Activated CD8-positive, alpha-beta memory T cell treated with anti-CD3 and anti-CD28 coated beads, Interleukin-2, amount 10 ng/mL, durations not matched to agents 7 days and 5 days (primary cell): ENCODE data around the gene TDP1. TPM values are rescaled to one million over a fixed set of nuclear protein-coding genes. Genes with fewer than 3 reads are reported as not detected.
A peak's percentile ranks its signal among the peaks of the same experiment; 100 is the strongest.

Experiments used
- ATAC-seq: fragments of 150-1000 bp; cut with Tn5 transposase; one replicate; pipeline ENCODE4 v1.10.0; 2021; ENCODE audit warnings: moderate library complexity
- CTCF ChIA-PET: fragments of 350-600 bp; sonication (Branson Sonifier 250); formaldehyde crosslinking; loops from one replicate; lab custom pipeline; 2021; ENCODE audit warnings: antibody characterized with exemption; lab: Charles Lee
- DNase-seq: peaks from one replicate; pipeline ENCODE4 v3.0.0-alpha.2; 2020
- H3K27ac Mint-ChIP-seq: one replicate; pipeline ENCODE4 v1.8.0; 2021; ENCODE audit warnings: mild to moderate bottlenecking, mixed read lengths
- H3K27me3 Mint-ChIP-seq: one replicate; pipeline ENCODE4 v1.8.0; 2021; ENCODE audit warnings: mixed read lengths
- H3K36me3 Mint-ChIP-seq: one replicate; pipeline ENCODE4 v1.8.0; 2021; ENCODE audit warnings: mild to moderate bottlenecking, mixed read lengths
- H3K4me1 Mint-ChIP-seq: one replicate; pipeline ENCODE4 v1.8.0; 2021; ENCODE audit warnings: mixed read lengths
- H3K4me3 Mint-ChIP-seq: one replicate; pipeline ENCODE4 v1.8.0; 2021; ENCODE audit warnings: mild to moderate bottlenecking, moderate library complexity, mixed read lengths
- H3K9me3 Mint-ChIP-seq: one replicate; pipeline ENCODE4 v1.8.0; 2022; ENCODE audit warnings: low read depth, mixed read lengths
- total RNA-seq, 2 experiments: library from RNA; stranded (reverse); gene quantifications; one replicate each; pipeline ENCODE4 v1.2.3, GENCODE V29; 2021

The TDP1 gene
- total RNA-seq, 2 experiments from 2014 or later: 83.8 to 90.3 TPM

- CTCF ChIA-PET: interaction anchor here (3.2 kb wide), 1 partner anchor 18 kb away, joined by 10 read pairs; no protein-coding TSS in a partner anchor
- H3K36me3 Mint-ChIP-seq: no peaks in the 10 kb centered on the region
- no peaks in the 10 kb centered on the region for H3K4me1 Mint-ChIP-seq
- no peaks in the 10 kb centered on the region for H3K27me3 Mint-ChIP-seq
- no peak overlapping the region for H3K27ac Mint-ChIP-seq
- H3K9me3 Mint-ChIP-seq: no peaks in the 10 kb centered on the region
- no peak overlapping the region for H3K4me3 Mint-ChIP-seq
- DNase-seq (no peak), ATAC-seq (no peak)
Measured at GRCh38 chr14:89921346-89921745, 34.4 kb upstream of the TDP1 start.

GRCh38 chr14:89922031-89922907, 33.5 kb upstream of the TDP1 start:
- H3K36me3 Mint-ChIP-seq: no peaks in the 10 kb centered on the region
- CTCF ChIA-PET: interaction anchor here (0.8 to 3.2 kb wide), 2 partner anchors 17 to 881 kb away, joined by 3 to 10 read pairs; no protein-coding TSS in a partner anchor

GRCh38 chr14:89924268-89924667, 31.5 kb upstream of the TDP1 start:
- DNase-seq: no peak
- no peaks in the 10 kb centered on the region for H3K4me1 Mint-ChIP-seq
- no peaks in the 10 kb centered on the region for H3K9me3 Mint-ChIP-seq
- no peaks in the 10 kb centered on the region for H3K27me3 Mint-ChIP-seq
- no peak overlapping the region for H3K4me3 Mint-ChIP-seq
- no peaks in the 10 kb centered on the region for H3K36me3 Mint-ChIP-seq
- CTCF ChIA-PET: interaction anchor here (3.2 kb wide), 1 partner anchor 15 kb away, joined by 10 read pairs; no protein-coding TSS in a partner anchor
- no peak for ATAC-seq
- no peak overlapping the region for H3K27ac Mint-ChIP-seq

More at GRCh38 chr14:89922031-89922907, 33.5 kb upstream of the TDP1 start:
- no peaks in the 10 kb centered on the region for H3K4me1 Mint-ChIP-seq
- ATAC-seq (no peak), DNase-seq (no peak)
- no peak overlapping the region for H3K4me3 Mint-ChIP-seq
- H3K27ac Mint-ChIP-seq: no peak overlapping the region
- no peaks in the 10 kb centered on the region for H3K27me3 Mint-ChIP-seq
- no peaks in the 10 kb centered on the region for H3K9me3 Mint-ChIP-seq

- H3K4me1 Mint-ChIP-seq: no peaks in the 10 kb centered on the region
- CTCF ChIA-PET: interaction anchor here (1.4 to 3.2 kb wide), 2 partner anchors 13 to 134 kb away, joined by 3 to 16 read pairs; no protein-coding TSS in a partner anchor
- DNase-seq (no peak), ATAC-seq (no peak)
- H3K9me3 Mint-ChIP-seq: no peaks in the 10 kb centered on the region
- peaks cover 3% of the 10 kb centered on the region for H3K36me3 Mint-ChIP-seq
- H3K4me3 Mint-ChIP-seq: no peak overlapping the region
- no peak overlapping the region for H3K27ac Mint-ChIP-seq
- H3K27me3 Mint-ChIP-seq: no peaks in the 10 kb centered on the region
Measured at GRCh38 chr14:89926694-89927093, 29.0 kb upstream of the TDP1 start.

- Mint-ChIP-seq H3K4me1 (no peaks in the 10 kb centered on the region), H3K4me3 (no peak overlapping the region), H3K27me3 (no peaks in the 10 kb centered on the region), H3K9me3 (no peaks in the 10 kb centered on the region), H3K36me3 (peaks cover 3% of the 10 kb centered on the region), H3K27ac (no peak overlapping the region)
- ATAC-seq: no peak
- CTCF ChIA-PET: interaction anchor here (1.4 to 3.2 kb wide), 2 partner anchors 12 to 133 kb away, joined by 3 to 16 read pairs; no protein-coding TSS in a partner anchor
- no peak for DNase-seq
Measured at GRCh38 chr14:89927186-89927865, 28.4 kb upstream of the TDP1 start.

- no peaks in the 10 kb centered on the region for H3K27me3 Mint-ChIP-seq
- H3K36me3 Mint-ChIP-seq: peaks cover 3% of the 10 kb centered on the region
- no peak overlapping the region for H3K4me3 Mint-ChIP-seq
- CTCF ChIA-PET: interaction anchor here (1.2 kb wide), 1 partner anchor 27 kb away, joined by 3 read pairs; no protein-coding TSS in a partner anchor
- H3K27ac Mint-ChIP-seq: no peak overlapping the region
- H3K9me3 Mint-ChIP-seq: no peaks in the 10 kb centered on the region
- no peak for ATAC-seq
- no peaks in the 10 kb centered on the region for H3K4me1 Mint-ChIP-seq
- no peak for DNase-seq
Measured at GRCh38 chr14:89933002-89933401, 22.7 kb upstream of the TDP1 start.

- Mint-ChIP-seq H3K27ac (no peak overlapping the region), H3K4me1 (no peaks in the 10 kb centered on the region), H3K36me3 (no peaks in the 10 kb centered on the region), H3K9me3 (no peaks in the 10 kb centered on the region), H3K4me3 (no peak overlapping the region), H3K27me3 (no peaks in the 10 kb centered on the region)
- ATAC-seq (no peak), DNase-seq (no peak)
- CTCF ChIA-PET: interaction anchor here (1.4 to 4.0 kb wide), 2 partner anchors 300 to 910 kb away, joined by 3 to 53 read pairs; no protein-coding TSS in a partner anchor
Measured at GRCh38 chr14:89936654-89937185, 19.0 kb upstream of the TDP1 start.

- Mint-ChIP-seq H3K36me3 (no peaks in the 10 kb centered on the region), H3K27ac (no peak overlapping the region)
Measured at GRCh38 chr14:89941830-89942377, 13.8 kb upstream of the TDP1 start.

GRCh38 chr14:89947344-89947743, 8.4 kb upstream of the TDP1 start:
- H3K9me3 Mint-ChIP-seq: no peaks in the 10 kb centered on the region
- no peaks in the 10 kb centered on the region for H3K4me1 Mint-ChIP-seq
- H3K27me3 Mint-ChIP-seq: no peaks in the 10 kb centered on the region
- ATAC-seq (no peak), DNase-seq (no peak)
- H3K27ac Mint-ChIP-seq: no peak overlapping the region
- no peak overlapping the region for H3K4me3 Mint-ChIP-seq
- peaks cover 19% of the 10 kb centered on the region for H3K36me3 Mint-ChIP-seq
- CTCF ChIA-PET: no interaction called here

More at GRCh38 chr14:89941830-89942377, 13.8 kb upstream of the TDP1 start:
- DNase-seq (no peak), ATAC-seq (no peak)
- Mint-ChIP-seq H3K9me3 (no peaks in the 10 kb centered on the region), H3K4me1 (peaks cover 3% of the 10 kb centered on the region), H3K4me3 (no peak overlapping the region), H3K27me3 (no peaks in the 10 kb centered on the region)
- CTCF ChIA-PET: interaction anchor here (1.5 kb wide), 2 partner anchors 12 to 294 kb away, joined by 4 to 5 read pairs; partner anchors contain the start of gene EFCAB11

GRCh38 chr14:89952576-89952975, 3.2 kb upstream of the TDP1 start:
- Mint-ChIP-seq H3K4me1 (peaks cover 27% of the 10 kb centered on the region), H3K4me3 (no peak overlapping the region), H3K9me3 (no peaks in the 10 kb centered on the region), H3K27ac (no peak overlapping the region), H3K27me3 (no peaks in the 10 kb centered on the region), H3K36me3 (peaks cover 32% of the 10 kb centered on the region)
- CTCF ChIA-PET: interaction anchor here (1.1 to 2.6 kb wide), 3 partner anchors 13 to 108 kb away, joined by 3 to 20 read pairs (median 4); no protein-coding TSS in a partner anchor
- ATAC-seq: no peak
- no peak for DNase-seq

- Mint-ChIP-seq H3K27me3 (no peaks in the 10 kb centered on the region), H3K27ac (no peak overlapping the region), H3K36me3 (peaks cover 39% of the 10 kb centered on the region), H3K9me3 (no peaks in the 10 kb centered on the region), H3K4me3 (peak overlapping the region; percentile 46), H3K4me1 (peaks cover 37% of the 10 kb centered on the region)
- ATAC-seq (no peak), DNase-seq (no peak)
- CTCF ChIA-PET: interaction anchor here (1.0 to 10.6 kb wide), 5 partner anchors 13 to 446 kb away, joined by 3 to 81 read pairs (median 10); no protein-coding TSS in a partner anchor
Measured at GRCh38 chr14:89953602-89954001, 2.1 kb upstream of the TDP1 start.

GRCh38 chr14:89954070-89955021, 1.4 kb upstream of the TDP1 start, which contains the start of gene EFCAB11:
EFCAB11 (minus strand) TSS chr14:89954730; CDS start chr14:89954660, 70 bp downstream.
- Mint-ChIP-seq H3K27ac (peak within 1 kb of the TSS; percentile 90), H3K4me3 (peak within 1 kb of the TSS; percentile 93), H3K36me3 (peaks cover 41% of the 10 kb centered on the region), H3K9me3 (no peaks in the 10 kb centered on the region), H3K27me3 (no peaks in the 10 kb centered on the region), H3K4me1 (peaks cover 43% of the 10 kb centered on the region)
- DNase-seq (peak; percentile 98), ATAC-seq (peak; percentile 85)
- CTCF ChIA-PET: interaction anchor here (1.0 to 10.6 kb wide), 5 partner anchors 13 to 445 kb away, joined by 3 to 81 read pairs (median 10); no protein-coding TSS in a partner anchor
